ENCODE data around the gene LDLRAD4.

DNA sequence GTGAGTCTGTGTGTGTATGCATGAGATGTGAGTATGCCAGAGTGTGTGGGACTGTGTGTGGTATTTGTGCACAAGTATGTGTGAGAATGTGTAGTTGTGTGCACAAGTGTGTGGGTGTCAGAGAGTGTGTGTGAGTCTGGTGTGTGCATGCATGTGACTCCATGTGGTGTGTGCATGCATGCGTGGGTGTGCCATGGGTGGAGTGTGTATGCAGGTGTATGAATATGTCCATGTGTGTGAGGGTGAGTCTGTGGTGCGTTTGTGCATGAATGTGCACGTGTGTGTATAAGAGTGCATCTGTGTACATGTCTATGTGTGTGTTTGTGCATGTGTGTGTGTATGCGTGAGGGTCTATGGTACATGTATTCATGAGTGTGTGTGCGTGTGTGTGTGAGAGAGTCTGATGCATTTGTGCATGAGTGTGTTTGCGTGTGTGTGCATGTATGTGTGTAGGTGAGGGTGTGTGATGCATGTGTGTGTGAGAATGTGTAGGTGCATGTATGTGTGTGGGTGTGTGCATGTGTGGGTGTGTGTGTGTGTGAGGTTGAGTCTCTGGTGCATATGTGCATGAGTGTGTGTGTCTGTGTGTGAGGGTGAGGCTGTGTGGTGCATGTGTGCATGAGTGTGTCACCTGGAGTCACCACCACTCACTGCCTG, 226.8 kb downstream of the LDLRAD4 start:
- no peak for TF ChIP-seq POLR2AphosphoS5 (IDR thresholded peaks at IDR 0.05; ENCODE audit: borderline replicate concordance, low read depth, low read length)
- no peak for TF ChIP-seq EZH2 (IDR thresholded peaks at IDR 0.05)
- no peak for TF ChIP-seq FOXP2 (optimal IDR thresholded peaks at IDR 0.05; ENCODE audit: control extremely low read depth, extremely low read length, insufficient read depth)

All from SK-N-MC (cell line).